HG03108 (cell line): ENCODE data around the gene HKDC1.
"Not testable (repeated sequence)": the region's sequence is repeated elsewhere in the genome, so short reads cannot be mapped to it uniquely, and the experiment has no call there.

Experiments used
- ATAC-seq: cut with Tn5 transposase; IDR thresholded peaks from one replicate; pipeline ENCODE4 v1.9.1; 2021; ENCODE audit warnings: moderate library complexity; ENCODE audit not compliant: unreplicated experiment

HKDC1 gene

DNA sequence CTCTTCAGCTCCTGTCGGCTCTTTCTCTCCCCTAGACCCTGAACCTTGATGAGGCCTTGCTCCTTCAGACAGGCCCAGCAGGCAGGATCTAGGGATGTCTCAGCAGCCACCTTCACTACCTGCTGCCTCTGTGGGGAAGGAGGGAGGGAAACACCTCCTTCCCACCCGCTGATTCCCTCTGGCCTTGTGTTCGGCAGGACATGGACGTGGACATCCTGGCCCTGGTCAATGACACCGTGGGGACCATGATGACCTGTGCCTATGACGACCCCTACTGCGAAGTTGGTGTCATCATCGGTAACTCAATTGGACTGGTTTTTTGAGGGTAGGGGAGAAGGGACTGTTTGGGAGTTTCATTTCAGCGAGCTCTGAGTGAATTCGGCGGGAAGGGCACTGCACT, 20.3 kb downstream of the HKDC1 start:
- ATAC-seq: no peak

DNA sequence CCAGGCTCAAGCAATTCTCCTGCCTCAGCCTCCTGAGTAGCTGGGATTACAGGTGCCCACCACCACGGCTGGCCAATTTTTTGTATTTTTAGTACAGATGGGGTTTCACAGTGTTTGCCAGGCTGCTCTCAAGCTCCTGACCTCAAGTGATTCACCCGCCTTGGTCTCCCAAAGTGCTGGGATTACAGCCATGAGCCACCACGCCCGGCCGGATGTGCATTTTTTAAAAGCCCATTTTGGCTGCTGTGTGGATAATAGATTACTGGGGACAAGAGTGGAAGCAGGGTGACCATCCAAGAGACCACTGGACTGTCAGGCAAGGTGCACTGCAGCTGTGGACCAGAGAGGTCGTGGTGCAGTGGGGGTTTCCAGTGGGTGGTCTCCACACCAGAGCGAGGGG, 21.4 kb downstream of the HKDC1 start:
- ATAC-seq: no peak

GRCh38 chr10:69242040-69242851, 22.1 kb downstream of the HKDC1 start:
- ATAC-seq: no peak

DNA sequence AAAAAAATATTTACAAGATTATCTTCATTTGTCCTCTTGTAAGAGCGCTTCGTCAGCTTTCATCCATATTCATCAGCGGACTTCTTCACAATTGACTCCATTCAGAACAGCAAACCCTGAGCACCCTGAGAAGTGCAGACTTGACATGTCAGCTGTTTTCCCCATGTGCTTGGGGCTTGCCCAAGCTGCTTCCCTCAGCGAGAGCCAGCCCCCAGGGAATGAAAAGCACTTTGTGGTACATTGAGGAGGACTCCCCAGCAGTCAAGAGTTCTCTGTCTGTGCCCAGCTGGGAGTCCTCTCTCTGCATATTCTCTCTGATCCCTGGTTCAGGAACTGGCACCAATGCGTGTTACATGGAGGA, 22.7 kb downstream of the HKDC1 start:
- ATAC-seq: no peak

- ATAC-seq: no peak
These were observed 23.7 kb downstream of the HKDC1 start for GRCh38 chr10:69243817-69244216.

DNA sequence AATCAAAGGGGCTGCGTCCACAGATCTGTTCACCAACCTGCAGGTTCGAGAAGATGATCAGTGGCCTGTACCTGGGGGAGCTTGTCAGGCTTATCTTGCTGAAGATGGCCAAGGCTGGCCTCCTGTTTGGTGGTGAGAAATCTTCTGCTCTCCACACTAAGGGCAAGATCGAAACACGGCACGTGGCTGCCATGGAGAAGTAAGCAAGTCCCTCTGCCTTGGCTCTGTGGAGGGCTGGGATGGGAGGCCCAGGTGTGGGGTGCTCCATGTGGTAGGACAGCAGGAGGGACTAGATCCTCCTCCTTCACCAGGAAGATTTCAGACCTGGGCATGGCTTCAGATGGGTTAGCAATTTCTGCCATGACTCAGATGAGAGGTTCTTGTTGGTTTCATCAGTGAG, 25.9 kb downstream of the HKDC1 start:
- ATAC-seq: no peak

GRCh38 chr10:69246581-69247312, 26.6 kb downstream of the HKDC1 start:
- no peak for ATAC-seq

DNA sequence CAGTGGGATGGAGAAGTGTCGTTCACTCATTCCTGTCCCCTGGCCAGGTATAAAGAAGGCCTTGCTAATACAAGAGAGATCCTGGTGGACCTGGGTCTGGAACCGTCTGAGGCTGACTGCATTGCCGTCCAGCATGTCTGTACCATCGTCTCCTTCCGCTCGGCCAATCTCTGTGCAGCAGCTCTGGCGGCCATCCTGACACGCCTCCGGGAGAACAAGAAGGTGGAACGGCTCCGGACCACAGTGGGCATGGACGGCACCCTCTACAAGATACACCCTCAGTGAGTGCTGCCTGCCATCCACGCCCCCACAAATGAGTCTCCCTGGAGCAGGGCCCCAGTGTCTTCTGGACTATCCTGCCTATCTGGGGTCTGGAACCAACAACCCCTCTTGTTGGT, 27.2 kb downstream of the HKDC1 start:
- no peak for ATAC-seq

DNA sequence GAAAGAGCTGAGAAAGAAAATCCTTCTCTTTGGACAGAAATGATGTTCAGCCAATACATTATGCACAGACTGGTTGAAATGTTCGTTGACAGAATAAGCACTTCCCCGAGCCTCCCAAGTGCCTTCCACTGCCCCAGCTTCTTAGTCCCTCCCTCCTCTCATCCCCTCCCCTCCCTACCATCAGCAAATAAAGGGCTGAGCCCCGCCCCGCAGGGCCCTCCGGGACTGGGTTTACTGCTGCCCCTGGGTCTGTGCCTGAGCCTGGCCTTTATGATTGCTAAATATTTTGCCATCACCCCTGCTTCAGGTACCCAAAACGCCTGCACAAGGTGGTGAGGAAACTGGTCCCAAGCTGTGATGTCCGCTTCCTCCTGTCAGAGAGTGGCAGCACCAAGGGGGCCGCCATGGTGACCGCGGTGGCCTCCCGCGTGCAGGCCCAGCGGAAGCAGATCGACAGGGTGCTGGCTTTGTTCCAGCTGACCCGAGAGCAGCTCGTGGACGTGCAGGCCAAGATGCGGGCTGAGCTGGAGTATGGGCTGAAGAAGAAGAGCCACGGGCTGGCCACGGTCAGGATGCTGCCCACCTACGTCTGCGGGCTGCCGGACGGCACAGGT, 28.1 kb downstream of the HKDC1 start:
- ATAC-seq: no peak

DNA sequence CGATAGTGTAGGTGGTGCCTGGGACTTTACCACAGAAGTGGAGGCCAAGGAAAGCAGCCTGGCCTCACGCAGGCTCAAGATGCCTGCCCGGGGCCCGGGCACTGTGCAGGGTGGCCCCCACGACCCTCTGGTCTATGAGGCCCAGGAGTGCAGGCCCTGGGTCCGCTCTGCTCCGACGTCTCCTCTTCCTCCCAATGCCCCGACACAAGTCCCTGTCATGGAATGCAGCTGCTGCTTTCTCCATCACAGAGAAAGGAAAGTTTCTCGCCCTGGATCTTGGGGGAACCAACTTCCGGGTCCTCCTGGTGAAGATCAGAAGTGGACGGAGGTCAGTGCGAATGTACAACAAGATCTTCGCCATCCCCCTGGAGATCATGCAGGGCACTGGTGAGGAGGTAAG, 29.9 kb downstream of the HKDC1 start:
- no peak for ATAC-seq

DNA sequence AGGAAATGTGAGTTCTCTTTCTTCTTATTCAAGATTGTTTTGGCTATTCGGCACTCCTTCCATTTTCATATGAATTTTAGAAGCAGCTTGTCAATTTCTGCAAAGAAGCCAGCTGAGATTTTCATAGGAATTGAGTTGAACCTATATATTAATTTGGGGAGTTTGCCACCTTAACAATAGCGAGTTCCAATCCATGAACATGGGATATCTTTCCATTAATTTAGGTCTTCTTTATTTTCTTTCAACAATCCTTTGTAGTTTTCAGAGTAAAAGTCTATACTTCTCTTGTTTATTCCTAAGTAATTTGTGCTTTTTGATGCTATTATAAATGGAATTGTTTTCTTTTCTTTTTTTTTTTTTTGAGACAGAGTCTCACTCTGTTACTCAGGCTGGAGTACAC, 31.3 kb downstream of the HKDC1 start:
- ATAC-seq: not testable (repeated sequence)

- no peak for ATAC-seq
These were observed 33.0 kb downstream of the HKDC1 start for GRCh38 chr10:69253171-69253570.

DNA sequence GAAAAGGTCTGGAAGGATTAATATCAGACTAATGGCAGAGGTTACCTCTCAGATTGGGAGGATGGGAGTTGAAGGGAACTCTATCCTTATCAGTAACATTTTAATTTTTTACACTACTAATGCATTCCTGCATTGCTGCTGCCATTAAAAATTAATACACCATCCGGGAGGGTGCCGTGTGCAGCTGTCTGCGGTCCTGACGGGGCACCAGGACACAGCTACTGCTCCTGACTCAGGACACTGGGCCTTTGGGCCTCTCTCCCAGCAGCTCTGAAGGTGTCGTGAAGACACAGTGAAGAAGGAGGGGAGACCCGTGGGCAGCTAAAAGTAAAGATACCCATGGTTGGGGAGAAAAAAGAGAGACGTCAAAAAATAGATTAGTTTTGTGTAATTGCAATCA, 34.7 kb downstream of the HKDC1 start:
- ATAC-seq: no peak

GRCh38 chr10:69259547-69260243, 39.6 kb downstream of the HKDC1 start:
- ATAC-seq: no peak

DNA sequence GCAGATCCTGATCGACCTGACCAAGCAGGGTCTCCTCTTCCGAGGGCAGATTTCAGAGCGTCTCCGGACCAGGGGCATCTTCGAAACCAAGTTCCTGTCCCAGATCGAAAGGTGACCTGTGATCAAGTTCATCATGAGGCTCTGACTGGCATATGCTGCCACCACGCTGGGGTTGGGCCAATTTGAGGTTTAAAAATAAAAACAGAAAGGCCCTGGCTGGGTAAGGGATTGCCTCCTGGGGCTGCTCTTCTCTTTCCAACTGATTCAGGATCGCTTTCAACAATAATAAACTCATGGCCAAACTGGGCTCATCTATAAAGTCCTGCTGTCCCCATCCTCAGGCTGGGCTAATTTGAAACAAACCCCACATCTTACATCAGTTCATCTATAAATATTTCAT, 41.1 kb downstream of the HKDC1 start:
- no peak for ATAC-seq

DNA sequence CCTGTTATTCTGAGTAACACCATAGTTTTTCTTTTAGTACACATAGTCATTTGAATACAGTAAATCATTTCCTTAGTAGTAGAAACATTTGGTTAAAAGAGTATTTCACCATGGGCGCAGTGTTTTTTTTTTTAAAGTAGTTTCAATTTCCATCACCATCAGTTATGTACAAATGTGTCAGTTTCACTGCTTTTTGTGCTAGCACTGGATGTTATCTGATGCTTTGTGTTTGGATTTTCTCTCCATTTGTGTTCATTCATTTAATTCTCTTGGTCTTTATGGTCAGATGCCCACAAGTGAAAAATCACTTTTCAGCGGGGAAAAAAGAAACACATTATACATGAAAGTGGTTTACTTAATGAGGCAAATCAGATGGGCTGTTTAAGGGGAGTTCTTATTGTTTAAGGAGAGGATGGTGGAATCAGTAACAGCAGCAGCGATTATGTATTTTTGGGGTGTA, 42.2 kb downstream of the HKDC1 start:
- ATAC-seq: no peak

DNA sequence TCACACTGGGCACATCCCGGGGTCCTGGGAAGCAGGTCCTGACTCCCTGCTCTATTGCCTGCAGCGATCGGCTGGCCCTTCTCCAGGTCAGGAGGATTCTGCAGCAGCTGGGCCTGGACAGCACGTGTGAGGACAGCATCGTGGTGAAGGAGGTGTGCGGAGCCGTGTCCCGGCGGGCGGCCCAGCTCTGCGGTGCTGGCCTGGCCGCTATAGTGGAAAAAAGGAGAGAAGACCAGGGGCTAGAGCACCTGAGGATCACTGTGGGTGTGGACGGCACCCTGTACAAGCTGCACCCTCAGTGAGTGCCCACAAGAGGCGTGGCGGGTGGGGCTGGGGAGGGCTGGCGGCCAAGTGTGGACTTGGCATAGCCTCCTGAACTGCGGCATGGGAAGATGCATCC, 45.4 kb downstream of the HKDC1 start:
- no peak for ATAC-seq

DNA sequence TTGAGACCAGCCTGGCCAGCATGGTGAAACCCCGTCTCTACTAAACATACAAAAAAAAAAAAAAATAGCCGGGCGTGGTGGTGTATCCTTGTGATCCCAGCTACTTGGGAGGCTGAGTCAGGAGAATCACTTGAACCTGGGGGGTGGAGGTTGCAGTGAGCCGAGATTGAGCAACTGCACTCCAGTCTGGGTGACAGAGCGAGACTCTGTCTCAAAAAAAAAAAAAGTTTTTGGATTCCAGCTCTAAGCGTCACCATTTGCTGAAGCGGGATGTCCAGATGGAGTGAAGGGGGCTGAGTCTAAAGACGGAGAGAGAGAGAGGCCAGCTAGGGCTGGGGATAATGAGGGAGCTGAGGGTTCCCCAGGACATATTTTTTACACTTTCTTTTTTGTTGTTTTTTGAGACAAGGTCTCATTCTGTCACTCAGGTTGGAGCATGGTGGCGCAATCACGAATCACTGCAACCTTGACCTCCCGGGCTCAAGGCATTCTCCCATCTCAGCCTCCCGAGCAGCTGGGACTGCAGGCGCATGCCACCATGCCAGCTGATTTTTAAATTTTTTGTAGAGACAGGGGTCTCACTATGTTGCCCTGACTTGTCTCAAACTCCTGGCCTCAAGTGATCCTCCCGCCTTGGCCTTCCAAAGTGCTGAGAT, 48.8 kb downstream of the HKDC1 start:
- no peak for ATAC-seq

DNA sequence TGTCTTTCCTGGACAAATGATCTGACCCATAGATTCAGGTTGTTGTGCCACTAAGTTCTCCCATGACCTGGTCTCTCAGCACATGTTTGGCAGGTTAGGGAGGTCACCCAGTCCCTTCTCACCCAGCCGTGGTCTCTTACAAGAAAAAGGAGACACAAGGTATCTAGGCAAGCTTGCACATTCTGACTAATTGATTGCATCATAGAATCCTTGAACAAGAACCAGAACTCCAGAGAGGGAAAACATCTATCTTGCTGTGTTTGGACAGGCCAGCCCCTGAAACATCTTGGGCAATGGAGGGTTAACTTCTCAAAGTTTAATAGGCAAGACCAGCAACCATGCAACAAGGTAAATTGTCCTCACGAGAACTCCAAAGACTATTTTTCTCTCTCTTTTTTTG, 49.6 kb downstream of the HKDC1 start:
- no peak for ATAC-seq

DNA sequence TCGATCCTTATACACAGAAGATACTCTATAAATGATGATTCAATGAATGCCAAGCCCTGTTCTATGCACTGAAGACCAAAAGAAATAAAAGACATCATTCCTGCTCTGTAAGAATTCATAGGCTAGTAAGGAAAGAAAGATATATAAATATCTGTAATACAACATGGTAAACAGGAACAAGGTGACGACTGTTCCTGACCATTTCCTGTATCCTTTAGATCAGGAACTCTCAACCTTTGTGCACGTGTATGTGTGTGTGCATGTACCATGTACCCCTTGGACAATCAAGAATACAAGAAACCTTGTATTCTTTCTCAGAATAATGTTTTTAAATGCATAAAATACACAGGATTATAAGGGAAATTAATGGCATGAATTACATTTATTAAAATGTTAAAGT, 50.9 kb downstream of the HKDC1 start:
- ATAC-seq: no peak

GRCh38 chr10:69272624-69273023, 52.5 kb downstream of the HKDC1 start:
- no peak for ATAC-seq
